KOPT-K1 (cell line): ENCODE measurements around the gene ZNF440.
A peak's percentile ranks its signal among the peaks of the same experiment; 100 is the strongest.
"Not testable (repeated sequence)": the region's sequence is repeated elsewhere in the genome, so short reads cannot be mapped to it uniquely, and the experiment has no call there.

ENCODE experiments used
- H3K27ac ChIP-seq: fragments of 200-600 bp; sonication (generic); 2 replicates; pipeline ENCODE4 v1.5.1; 2016; ENCODE audit warnings: antibody characterized with exemption, mild to moderate bottlenecking, low read depth, low read length; ENCODE audit not compliant: poor library complexity, severe bottlenecking
- H3K36me3 ChIP-seq: fragments of 200-600 bp; sonication (generic); 2 replicates; pipeline ENCODE4 v1.5.1; 2017; ENCODE audit warnings: antibody characterized with exemption, mild to moderate bottlenecking, low read length, moderate library complexity; ENCODE audit not compliant: insufficient read depth
- H3K9me3 ChIP-seq: fragments of 200-600 bp; sonication (generic); 2 replicates; pipeline ENCODE4 v1.5.1; 2017; ENCODE audit warnings: antibody characterized with exemption, low read length, mild to moderate bottlenecking; ENCODE audit not compliant: insufficient read depth, poor library complexity, severe bottlenecking

The ZNF440 gene

DNA sequence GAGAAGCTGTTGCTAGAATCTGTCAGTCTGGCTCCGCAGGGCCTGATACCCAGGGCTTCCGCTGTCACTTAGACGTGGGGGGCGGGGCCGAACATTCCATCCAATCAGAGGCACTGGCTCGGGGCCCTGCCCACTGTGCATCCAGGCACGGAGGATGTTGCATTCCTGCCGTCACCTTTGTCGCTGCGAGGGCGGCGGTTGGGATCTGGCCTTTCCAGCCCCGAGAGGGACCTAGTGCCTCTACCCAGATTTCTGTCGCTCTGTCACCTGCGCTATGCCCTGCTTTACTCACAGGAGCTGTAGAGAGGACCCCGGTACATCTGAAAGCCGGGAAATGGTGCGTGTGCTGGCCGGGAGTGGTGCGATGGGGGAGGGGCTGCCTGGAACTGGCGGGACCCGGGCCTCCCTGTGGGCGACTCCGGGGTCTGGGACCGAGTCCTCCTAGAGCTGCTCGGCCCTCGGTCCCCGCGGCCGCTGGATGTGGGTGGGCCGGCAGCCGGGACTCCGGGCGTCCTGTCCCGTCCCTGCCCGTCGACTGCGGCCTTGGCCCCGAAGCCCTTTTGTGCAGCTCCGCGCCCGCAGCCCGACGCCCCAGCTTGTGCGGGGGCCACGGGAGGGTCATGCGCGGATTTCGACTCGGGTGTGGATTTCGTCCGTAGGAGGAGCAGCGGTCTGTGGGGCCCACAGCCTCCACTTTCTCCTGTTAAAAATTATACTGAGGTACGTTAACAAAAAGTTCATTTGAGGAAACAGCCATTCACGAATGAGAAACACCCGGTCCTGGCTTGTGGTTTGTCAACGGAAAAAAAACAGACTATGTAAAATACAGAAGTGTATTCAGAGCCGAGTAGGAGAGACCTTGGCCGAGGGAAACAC is 34.8 kb downstream of the ZNF440 start, which contains the start of gene ZNF439:
Gene ZNF439 (plus strand): TSS at position 133 of the 876 bp plus-strand sequence. CDS start 142 bp downstream, at position 275.
- Histone ChIP-seq H3K36me3 (peaks cover 41% of the 10 kb centered on the region), H3K27ac (peak within 1 kb of the TSS; percentile 83), H3K9me3 (peaks cover 39% of the 10 kb centered on the region)

DNA sequence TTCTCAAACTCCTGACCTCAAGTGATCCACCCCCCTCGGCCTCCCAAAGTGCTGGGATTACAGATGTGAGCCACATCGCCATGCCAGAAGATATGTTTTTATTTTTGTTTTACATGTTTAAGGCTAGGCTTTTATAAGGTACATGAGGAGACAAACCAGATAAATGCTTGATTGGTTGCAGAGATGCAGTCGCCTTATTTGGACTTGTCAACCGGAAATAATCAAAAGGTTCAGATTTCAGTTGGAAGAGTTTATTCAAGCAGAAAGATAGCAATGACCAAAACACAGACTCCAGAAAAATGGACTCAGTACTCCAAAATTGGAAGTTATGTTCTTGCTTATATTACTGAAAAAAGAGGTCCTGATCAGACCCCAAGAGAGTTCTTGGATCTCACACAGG is 36.2 kb downstream of the ZNF440 start:
- H3K27ac ChIP-seq: not testable (repeated sequence)
- Histone ChIP-seq H3K36me3 (peaks cover 55% of the 10 kb centered on the region), H3K9me3 (peaks cover 54% of the 10 kb centered on the region)

DNA sequence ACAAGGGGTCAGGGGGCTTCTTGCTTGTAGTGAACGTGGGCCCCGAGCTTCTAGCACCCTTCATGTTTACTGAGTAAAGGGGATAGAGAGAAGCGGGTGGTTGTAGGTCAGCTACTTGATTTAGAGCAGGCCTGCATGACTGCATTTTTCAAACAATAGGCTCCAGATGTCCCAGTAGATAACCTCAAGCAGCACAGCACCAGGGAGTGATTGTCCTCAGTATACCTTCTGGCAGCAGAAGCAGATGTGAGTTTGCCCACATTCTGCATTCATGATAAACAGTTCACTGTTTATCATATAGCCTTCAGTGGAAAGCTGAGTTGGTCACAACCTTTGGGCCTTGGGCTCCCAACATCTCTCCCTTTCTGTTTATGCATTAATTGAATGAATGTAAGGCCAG is 39.3 kb downstream of the ZNF440 start:
- H3K36me3 ChIP-seq: peaks cover 85% of the 10 kb centered on the region
- peaks cover 81% of the 10 kb centered on the region for H3K9me3 ChIP-seq

DNA sequence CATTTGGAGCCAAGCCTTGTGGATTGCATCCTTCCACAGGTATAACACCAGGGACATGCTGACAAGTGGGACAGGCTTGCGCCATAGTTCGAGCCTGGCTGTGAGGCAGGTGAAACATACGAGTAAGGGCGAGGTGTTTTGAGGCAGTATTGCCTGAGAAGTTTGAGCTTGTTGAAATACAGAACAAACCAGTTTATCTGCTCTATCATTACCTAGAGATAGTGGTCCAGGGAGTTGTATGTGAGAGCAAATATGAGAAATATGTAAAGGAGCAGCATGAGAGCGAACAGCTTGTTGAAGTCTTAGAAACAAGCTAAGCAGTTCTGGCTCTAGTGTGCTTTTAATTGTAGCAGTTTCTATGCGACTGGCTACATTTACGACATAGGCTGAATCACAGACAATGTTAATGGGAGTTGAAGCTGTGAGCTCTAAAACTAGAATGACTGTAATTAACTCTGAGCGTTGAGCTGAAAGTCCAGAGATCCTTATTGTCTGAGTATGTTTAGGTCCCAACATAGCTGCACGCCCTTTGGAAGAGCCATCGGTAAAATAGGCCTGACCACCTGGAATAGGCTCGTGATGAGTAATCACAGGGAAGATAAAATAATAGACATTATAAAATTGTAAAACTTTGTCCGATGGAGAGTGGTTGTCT is 42.6 kb downstream of the ZNF440 start:
- Histone ChIP-seq H3K27ac (no peak overlapping the region), H3K9me3 (peaks cover 100% of the 10 kb centered on the region), H3K36me3 (peaks cover 99% of the 10 kb centered on the region)

More for the DNA sequence above, 39.3 kb downstream of the ZNF440 start:
- H3K27ac ChIP-seq: no peak overlapping the region

DNA sequence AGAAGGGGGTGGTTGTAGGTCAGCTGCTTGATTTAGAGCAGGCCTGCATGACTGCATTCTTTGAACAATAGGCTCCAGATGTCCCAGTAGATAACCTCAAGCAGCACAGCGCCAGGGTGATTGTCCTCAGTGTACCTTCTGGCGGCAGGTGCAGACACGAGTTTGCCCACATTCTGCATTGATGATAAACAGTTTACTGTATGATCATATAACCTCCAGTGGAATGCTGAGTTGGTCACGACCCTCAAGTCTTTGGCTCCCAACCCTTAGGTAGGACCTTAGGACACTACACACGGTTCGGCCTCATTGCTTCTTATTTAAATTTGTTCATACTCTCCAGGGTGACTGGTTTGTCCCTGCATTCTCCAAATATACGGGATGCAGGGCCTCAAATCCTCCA is 46.6 kb downstream of the ZNF440 start:
- no peak overlapping the region for H3K27ac ChIP-seq
- H3K9me3 ChIP-seq: peaks cover 100% of the 10 kb centered on the region
- H3K36me3 ChIP-seq: peaks cover 98% of the 10 kb centered on the region

DNA sequence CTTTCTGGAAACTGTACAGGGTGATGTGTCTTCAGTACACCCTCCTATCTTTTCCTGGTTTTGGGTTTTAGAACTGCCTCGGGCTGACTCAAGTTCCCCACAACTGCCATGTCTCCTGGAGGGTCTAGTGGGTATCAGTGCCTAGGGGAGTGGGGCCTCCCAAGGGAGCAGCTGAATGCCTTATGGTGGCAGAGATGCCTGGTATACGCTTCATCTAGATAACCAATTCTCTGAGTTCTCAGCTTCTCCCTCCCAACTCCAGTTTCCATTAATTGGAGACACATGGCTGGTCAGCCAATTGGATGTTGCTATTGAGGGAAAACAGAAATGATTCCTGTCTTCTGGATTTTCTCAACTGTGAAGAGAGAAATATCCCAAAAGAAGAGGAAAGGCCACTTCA is 47.2 kb downstream of the ZNF440 start:
- Histone ChIP-seq H3K9me3 (peaks cover 100% of the 10 kb centered on the region), H3K27ac (no peak overlapping the region), H3K36me3 (peaks cover 98% of the 10 kb centered on the region)

DNA sequence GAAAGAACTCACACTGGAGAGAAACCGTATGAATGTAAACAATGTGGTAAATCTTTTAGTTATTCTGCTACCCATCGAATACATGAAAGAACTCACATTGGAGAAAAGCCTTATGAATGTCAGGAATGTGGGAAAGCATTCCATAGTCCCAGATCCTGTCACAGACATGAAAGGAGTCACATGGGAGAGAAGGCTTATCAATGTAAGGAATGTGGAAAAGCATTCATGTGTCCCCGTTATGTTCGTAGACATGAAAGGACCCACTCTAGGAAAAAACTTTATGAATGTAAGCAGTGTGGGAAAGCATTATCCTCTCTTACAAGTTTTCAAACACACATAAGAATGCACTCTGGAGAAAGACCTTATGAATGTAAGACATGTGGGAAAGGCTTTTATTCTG is 53.7 kb downstream of the ZNF440 start:
- Histone ChIP-seq H3K9me3 (peaks cover 99% of the 10 kb centered on the region), H3K36me3 (peaks cover 79% of the 10 kb centered on the region)
- H3K27ac ChIP-seq: not testable (repeated sequence)

DNA sequence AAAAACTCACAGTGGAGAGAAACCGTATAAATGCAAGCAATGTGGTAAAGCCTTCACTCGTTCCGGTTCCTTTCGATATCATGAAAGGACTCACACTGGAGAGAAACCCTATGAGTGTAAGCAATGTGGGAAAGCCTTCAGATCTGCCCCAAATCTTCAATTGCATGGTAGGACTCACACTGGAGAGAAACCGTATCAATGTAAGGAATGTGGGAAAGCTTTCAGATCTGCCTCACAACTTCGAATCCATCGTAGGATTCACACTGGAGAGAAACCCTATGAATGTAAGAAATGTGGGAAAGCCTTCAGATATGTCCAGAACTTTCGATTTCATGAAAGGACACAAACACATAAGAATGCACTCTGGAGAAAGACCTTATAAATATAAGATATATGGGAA is 54.1 kb downstream of the ZNF440 start:
- peaks cover 75% of the 10 kb centered on the region for H3K36me3 ChIP-seq
- H3K27ac ChIP-seq: no peak overlapping the region
- H3K9me3 ChIP-seq: peaks cover 98% of the 10 kb centered on the region

DNA sequence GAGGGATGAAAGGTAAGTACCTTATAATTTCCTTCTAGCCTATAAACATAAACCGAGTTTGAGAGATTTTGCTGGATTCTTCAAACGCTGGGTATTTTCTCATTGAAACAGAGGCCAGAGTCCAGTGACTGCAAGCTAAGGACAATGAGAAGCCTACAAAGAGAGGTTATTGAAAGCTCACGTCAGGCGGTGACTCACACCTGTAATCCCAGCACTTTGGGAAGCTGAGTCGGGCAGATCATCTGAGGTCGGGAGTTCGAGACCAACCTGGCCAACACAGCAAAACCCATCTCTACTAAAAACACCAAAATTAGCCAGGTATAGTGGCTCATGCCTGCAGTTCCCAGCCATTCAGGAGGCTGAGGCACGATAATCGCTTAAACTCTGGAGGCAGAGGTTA is 58.6 kb downstream of the ZNF440 start:
- H3K27ac ChIP-seq: no peak overlapping the region
- peaks cover 30% of the 10 kb centered on the region for H3K36me3 ChIP-seq
- H3K9me3 ChIP-seq: peaks cover 54% of the 10 kb centered on the region

DNA sequence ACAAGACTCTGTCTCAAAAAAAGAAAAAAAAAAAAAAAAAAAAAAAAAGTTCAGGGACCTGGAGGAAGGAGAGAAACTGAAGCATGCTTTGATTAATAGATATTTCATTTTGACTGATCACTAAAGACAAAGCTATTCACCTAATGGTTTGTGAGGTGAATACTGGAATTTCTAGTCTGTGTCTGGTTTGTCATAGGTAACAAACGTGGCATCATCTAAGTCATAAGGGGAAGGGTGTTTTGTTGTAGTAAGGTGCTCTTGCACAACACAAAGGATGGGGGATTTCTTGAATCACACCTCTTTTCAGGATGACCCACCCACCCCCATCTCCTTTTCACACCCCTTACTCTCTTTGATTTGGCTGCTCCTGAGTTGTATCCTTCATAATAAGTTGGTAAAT is 59.7 kb downstream of the ZNF440 start:
- Histone ChIP-seq H3K36me3 (peaks cover 19% of the 10 kb centered on the region), H3K27ac (no peak overlapping the region), H3K9me3 (peaks cover 43% of the 10 kb centered on the region)

DNA sequence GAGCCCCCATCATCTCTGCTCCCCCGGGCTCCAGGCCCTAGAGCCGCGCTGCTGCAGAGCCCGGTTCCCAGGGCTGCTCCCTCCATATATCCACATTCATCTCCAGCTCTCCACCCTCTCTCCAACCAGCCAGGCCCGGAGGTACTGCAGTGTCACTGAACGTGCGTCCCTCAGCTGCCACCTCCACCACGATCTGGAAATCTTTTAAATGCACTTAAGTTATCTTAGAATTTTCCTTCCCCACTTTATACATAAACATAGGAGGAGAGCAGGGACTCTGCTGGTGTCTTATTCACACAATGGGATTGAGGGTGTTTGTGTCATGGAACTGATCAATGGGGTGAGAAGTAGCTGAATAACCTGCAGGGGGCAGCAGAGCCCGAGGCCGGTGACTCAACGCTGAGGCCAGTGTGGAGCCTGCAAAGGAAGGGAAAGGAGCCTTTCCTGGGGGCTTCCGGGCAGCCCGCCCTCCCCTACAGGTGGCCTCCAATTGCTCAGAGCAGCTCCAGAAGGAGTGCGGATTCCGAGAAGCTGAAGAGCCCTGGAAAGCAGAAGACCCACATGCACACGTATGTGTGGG is 65.7 kb downstream of the ZNF440 start:
- not testable (repeated sequence) for H3K9me3 ChIP-seq, H3K27ac ChIP-seq, H3K36me3 ChIP-seq

DNA sequence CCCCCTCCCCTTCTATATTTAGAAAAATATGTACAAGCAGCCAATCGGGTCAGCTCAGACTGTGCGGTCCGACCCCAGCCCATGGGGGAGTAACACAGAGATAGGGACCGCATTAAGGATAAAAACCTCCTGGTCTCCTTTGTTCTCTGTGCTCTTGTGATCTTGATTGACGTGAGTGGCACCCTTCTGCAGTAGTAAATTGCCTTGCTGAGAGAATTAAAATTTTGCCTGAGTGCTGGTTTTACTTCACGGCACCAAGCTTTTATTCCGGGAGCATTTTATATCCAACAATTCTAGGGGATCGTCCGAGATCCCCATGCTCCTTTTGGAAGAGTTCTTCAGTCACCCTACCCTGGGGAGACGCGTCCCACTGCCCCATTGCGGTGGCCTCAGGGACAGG is 66.5 kb downstream of the ZNF440 start:
- Histone ChIP-seq H3K27ac (no peak overlapping the region), H3K9me3 (peaks cover 6% of the 10 kb centered on the region), H3K36me3 (no peaks in the 10 kb centered on the region)

DNA sequence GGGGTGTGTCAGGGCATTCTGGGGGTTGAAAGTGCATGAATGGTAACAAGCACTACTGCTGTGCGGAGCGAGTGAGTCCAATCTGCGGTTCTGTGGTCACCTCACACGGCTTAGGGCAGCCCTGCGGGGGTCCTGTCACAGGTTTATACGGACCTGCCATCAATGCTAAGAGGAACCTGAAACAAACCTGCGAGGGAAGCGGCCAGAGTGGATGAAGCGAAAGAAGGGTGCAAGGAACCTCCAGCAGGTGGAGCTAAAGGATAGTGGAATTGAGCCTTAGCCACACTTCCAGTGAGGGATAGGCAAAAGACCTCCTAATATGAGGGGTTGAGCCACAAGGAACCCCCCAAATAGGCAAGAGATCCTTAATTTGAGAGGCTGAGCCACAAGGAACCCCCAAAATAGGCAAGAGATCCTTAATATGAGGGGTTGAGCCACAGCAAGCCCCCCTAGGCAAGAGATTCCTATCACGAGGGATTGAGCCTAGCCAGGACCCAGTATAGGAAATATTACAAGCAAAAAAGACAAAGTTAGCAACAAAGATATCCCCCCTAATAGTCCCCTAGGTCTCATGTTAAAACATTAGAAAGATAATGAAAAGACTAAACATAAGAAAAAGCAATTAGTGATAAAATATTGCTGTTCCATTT is 67.2 kb downstream of the ZNF440 start:
- Histone ChIP-seq H3K27ac (no peak overlapping the region), H3K9me3 (peaks cover 6% of the 10 kb centered on the region), H3K36me3 (no peaks in the 10 kb centered on the region)

DNA sequence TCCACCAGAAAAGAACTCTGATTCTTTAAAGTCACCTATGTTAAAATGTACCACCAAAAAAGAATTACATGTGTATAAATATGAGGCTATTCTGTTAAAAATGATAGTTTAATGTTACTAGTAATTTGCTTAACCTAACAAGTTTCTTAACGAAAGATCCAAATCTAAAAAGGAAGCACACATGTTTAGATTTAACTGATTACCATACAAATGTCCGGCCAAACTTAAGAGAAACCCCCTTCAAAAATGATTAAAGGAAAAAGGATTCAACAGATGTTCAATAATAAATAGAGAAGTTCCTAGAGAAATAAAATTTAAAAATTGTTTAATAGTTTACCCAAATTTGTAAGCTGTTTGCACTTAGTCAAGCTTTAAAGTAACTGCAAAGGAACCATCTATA is 68.5 kb downstream of the ZNF440 start:
- no peaks in the 10 kb centered on the region for H3K36me3 ChIP-seq
- H3K9me3 ChIP-seq: peaks cover 6% of the 10 kb centered on the region
- no peak overlapping the region for H3K27ac ChIP-seq
